ENCODE results near the gene SESN3.

The SESN3 gene

DNA sequence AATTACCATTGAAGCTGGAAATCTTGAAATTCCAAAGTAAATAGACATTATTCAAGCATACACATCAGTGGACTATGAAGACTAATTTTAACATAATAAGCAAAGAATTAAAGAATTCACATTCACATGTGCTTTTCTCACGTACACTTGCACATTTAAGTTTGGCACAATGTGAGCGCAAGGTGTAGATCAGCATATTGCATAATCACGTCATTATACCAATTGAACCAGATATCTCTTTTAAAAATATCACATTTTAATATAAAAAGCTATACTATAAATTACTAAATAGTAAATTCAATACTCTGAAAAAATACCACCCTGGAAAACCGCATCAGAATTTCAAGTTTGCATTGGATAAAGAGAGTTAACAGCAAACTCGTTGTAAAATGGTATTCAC is 60.7 kb downstream of the SESN3 start:
- no peak overlapping the region for H3K14ac ChIP-seq (ENCODE audit: low read length)
- no peaks in the 10 kb centered on the region for H3K79me1 ChIP-seq (ENCODE audit: low read length)
- no peak overlapping the region for H2BK5ac ChIP-seq (ENCODE audit: low read depth, low read length, poor library complexity)

GRCh38 chr11:95166781-95167180 is 64.2 kb downstream of the SESN3 start:
- no peak overlapping the region for H3K23ac ChIP-seq (ENCODE audit: low read length)
- no peak overlapping the region for H2AK5ac ChIP-seq (ENCODE audit: low read length)
- DNase-seq, result no peak
- no peaks in the 10 kb centered on the region for H3K27me3 ChIP-seq (ENCODE audit: insufficient read depth, low read length)
- no peak overlapping the region for H3K4me3 ChIP-seq (ENCODE audit: low read depth, low read length)
- no peak overlapping the region for H2AFZ ChIP-seq (ENCODE audit: insufficient read depth, low read length, poor library complexity)
- no peak overlapping the region for H2BK120ac ChIP-seq (ENCODE audit: insufficient read depth, low read length, poor library complexity)
- H4K8ac ChIP-seq (ENCODE audit: low read depth, low read length), result no peak overlapping the region
- no peaks in the 10 kb centered on the region for H3K4me1 ChIP-seq (ENCODE audit: control insufficient read depth in 1 of 2, insufficient read depth in 2 of 2, low read length in 2 of 2)
- no peak overlapping the region for H3K9ac ChIP-seq (ENCODE audit: low read length)
- no peaks in the 10 kb centered on the region for H3K79me1 ChIP-seq (ENCODE audit: low read length)
- no peak overlapping the region for H3K18ac ChIP-seq (ENCODE audit: low read length)
- H2BK5ac ChIP-seq (ENCODE audit: low read depth, low read length, poor library complexity), result no peak overlapping the region
- no peaks in the 10 kb centered on the region for H3K9me3 ChIP-seq (ENCODE audit: insufficient read depth, low read depth, low read length)
- no peak overlapping the region for H3K4me2 ChIP-seq (ENCODE audit: low read length)
- H3K79me2 ChIP-seq (ENCODE audit: control insufficient read depth, insufficient read depth, low read length, poor library complexity), result no peaks in the 10 kb centered on the region
- H2BK12ac ChIP-seq (ENCODE audit: low read length), result no peak overlapping the region
- peaks cover 2 to 6% of the 10 kb centered on the region in 2 experiments for H3K36me3 ChIP-seq (ENCODE audit: control insufficient read depth in 1 of 2, insufficient read depth in 2 of 2, low read length in 2 of 2)
- no peak overlapping the region for H4K91ac ChIP-seq (ENCODE audit: low read depth, low read length)
- no peak overlapping the region for H3K27ac ChIP-seq (ENCODE audit: low read depth, low read length)
- H3K14ac ChIP-seq (ENCODE audit: low read length), result no peak overlapping the region
- no peak overlapping the region for H3K4ac ChIP-seq (ENCODE audit: low read depth, low read length)
- H4K12ac ChIP-seq (ENCODE audit: low read depth, low read length), result no peak overlapping the region
- WGBS (ENCODE audit: extremely low coverage, insufficient coverage, insufficient read length), result no CpG with 5 or more reads among the region's 2 CpGs

More for the DNA sequence above, 60.7 kb downstream of the SESN3 start:
- H3K18ac ChIP-seq (ENCODE audit: low read length), result no peak overlapping the region
- H3K4me2 ChIP-seq (ENCODE audit: low read length), result no peak overlapping the region
- H3K4me1 ChIP-seq (ENCODE audit: control insufficient read depth in 1 of 2, insufficient read depth in 2 of 2, low read length in 2 of 2), result no peaks in the 10 kb centered on the region
- H4K12ac ChIP-seq (ENCODE audit: low read depth, low read length), result no peak overlapping the region
- no peak overlapping the region for H2AFZ ChIP-seq (ENCODE audit: insufficient read depth, low read length, poor library complexity)
- H2BK12ac ChIP-seq (ENCODE audit: low read length), result no peak overlapping the region
- H3K27ac ChIP-seq (ENCODE audit: low read depth, low read length), result no peak overlapping the region
- no peaks in the 10 kb centered on the region for H3K27me3 ChIP-seq (ENCODE audit: insufficient read depth, low read length)
- no peak overlapping the region for H4K91ac ChIP-seq (ENCODE audit: low read depth, low read length)
- H3K79me2 ChIP-seq (ENCODE audit: control insufficient read depth, insufficient read depth, low read length, poor library complexity), result no peaks in the 10 kb centered on the region
- no peak overlapping the region for H3K23ac ChIP-seq (ENCODE audit: low read length)
- H3K9ac ChIP-seq (ENCODE audit: low read length), result no peak overlapping the region
- H3K9me3 ChIP-seq (ENCODE audit: insufficient read depth, low read depth, low read length), result no peaks in the 10 kb centered on the region
- no peak overlapping the region for H3K4ac ChIP-seq (ENCODE audit: low read depth, low read length)
- peaks cover 9 to 18% of the 10 kb centered on the region in 2 experiments for H3K36me3 ChIP-seq (ENCODE audit: control insufficient read depth in 1 of 2, insufficient read depth in 2 of 2, low read length in 2 of 2)
- no peak overlapping the region for H3K4me3 ChIP-seq (ENCODE audit: low read depth, low read length)
- no peak overlapping the region for H2BK120ac ChIP-seq (ENCODE audit: insufficient read depth, low read length, poor library complexity)
- no peak overlapping the region for H4K8ac ChIP-seq (ENCODE audit: low read depth, low read length)
- DNase-seq, result no peak
- no peak overlapping the region for H2AK5ac ChIP-seq (ENCODE audit: low read length)
- no CpG with 5 or more reads among the region's 5 CpGs for WGBS (ENCODE audit: extremely low coverage, insufficient coverage, insufficient read length)

DNA sequence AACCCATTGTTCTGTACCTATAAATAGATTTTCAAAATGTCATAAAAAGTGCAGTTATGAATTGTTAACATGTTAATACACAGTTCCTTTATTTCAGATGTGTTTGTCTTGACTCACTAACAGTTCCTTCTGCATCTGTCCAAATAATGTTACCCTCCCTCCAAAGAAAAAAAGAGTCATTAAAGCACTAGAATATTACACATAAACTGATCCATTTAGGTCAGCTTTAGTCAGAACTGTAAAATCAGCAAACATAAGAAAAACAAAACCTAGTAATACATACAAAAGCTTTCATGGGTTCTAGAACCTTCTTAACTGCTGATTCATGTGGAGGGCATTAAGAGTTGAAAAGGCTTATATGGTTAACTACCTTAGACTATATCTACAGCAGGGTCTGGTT is 65.4 kb downstream of the SESN3 start:
- no peak overlapping the region for H2AK5ac ChIP-seq (ENCODE audit: low read length)
- no peak for DNase-seq
- peaks cover 2 to 6% of the 10 kb centered on the region in 2 experiments for H3K36me3 ChIP-seq (ENCODE audit: control insufficient read depth in 1 of 2, insufficient read depth in 2 of 2, low read length in 2 of 2)
- no peak overlapping the region for H3K14ac ChIP-seq (ENCODE audit: low read length)
- no peak overlapping the region for H3K27ac ChIP-seq (ENCODE audit: low read depth, low read length)
- H2BK5ac ChIP-seq (ENCODE audit: low read depth, low read length, poor library complexity), result no peak overlapping the region
- H3K79me2 ChIP-seq (ENCODE audit: control insufficient read depth, insufficient read depth, low read length, poor library complexity), result no peaks in the 10 kb centered on the region
- no peak overlapping the region for H3K4me3 ChIP-seq (ENCODE audit: low read depth, low read length)
- no peak overlapping the region for H3K4ac ChIP-seq (ENCODE audit: low read depth, low read length)
- H4K91ac ChIP-seq (ENCODE audit: low read depth, low read length), result no peak overlapping the region
- H3K4me2 ChIP-seq (ENCODE audit: low read length), result no peak overlapping the region
- H3K27me3 ChIP-seq (ENCODE audit: insufficient read depth, low read length), result no peaks in the 10 kb centered on the region
- H3K4me1 ChIP-seq (ENCODE audit: control insufficient read depth in 1 of 2, insufficient read depth in 2 of 2, low read length in 2 of 2), result no peaks in the 10 kb centered on the region
- H3K79me1 ChIP-seq (ENCODE audit: low read length), result no peaks in the 10 kb centered on the region
- no peak overlapping the region for H2AFZ ChIP-seq (ENCODE audit: insufficient read depth, low read length, poor library complexity)
- no peak overlapping the region for H3K18ac ChIP-seq (ENCODE audit: low read length)
- no peaks in the 10 kb centered on the region for H3K9me3 ChIP-seq (ENCODE audit: insufficient read depth, low read depth, low read length)
- H3K23ac ChIP-seq (ENCODE audit: low read length), result no peak overlapping the region
- no peak overlapping the region for H2BK12ac ChIP-seq (ENCODE audit: low read length)
- no peak overlapping the region for H3K9ac ChIP-seq (ENCODE audit: low read length)
- no peak overlapping the region for H4K8ac ChIP-seq (ENCODE audit: low read depth, low read length)
- no peak overlapping the region for H2BK120ac ChIP-seq (ENCODE audit: insufficient read depth, low read length, poor library complexity)
- no peak overlapping the region for H4K12ac ChIP-seq (ENCODE audit: low read depth, low read length)

DNA sequence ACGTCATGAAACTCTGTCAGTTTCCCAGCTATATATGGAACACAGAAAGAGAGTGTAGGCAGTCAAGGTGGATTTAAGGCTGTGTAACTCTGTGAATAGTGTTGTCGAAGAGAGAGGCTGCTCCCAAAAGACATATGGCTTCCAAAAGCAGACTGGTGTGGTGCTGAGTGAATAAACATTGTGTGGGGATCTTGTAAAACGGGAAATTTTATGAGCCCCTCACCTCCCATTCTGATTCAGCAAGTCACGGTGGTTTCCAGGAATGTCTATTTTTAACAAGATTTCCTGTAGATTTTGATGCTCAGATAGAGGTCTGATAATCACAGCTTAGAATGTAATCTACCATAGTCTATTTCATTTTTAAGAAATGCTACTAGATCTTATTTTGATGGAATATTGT is 67.9 kb downstream of the SESN3 start:
- H2BK12ac ChIP-seq (ENCODE audit: low read length), result no peak overlapping the region
- no peak overlapping the region for H3K4me2 ChIP-seq (ENCODE audit: low read length)
- H2BK5ac ChIP-seq (ENCODE audit: low read depth, low read length, poor library complexity), result no peak overlapping the region
- WGBS (ENCODE audit: extremely low coverage, insufficient coverage, insufficient read length), result no CpG with 5 or more reads among the region's 4 CpGs
- H2AK5ac ChIP-seq (ENCODE audit: low read length), result no peak overlapping the region
- H3K4me1 ChIP-seq (ENCODE audit: control insufficient read depth in 1 of 2, insufficient read depth in 2 of 2, low read length in 2 of 2), result no peaks in the 10 kb centered on the region
- H3K4ac ChIP-seq (ENCODE audit: low read depth, low read length), result no peak overlapping the region
- H3K14ac ChIP-seq (ENCODE audit: low read length), result no peak overlapping the region
- H4K8ac ChIP-seq (ENCODE audit: low read depth, low read length), result no peak overlapping the region
- H3K79me2 ChIP-seq (ENCODE audit: control insufficient read depth, insufficient read depth, low read length, poor library complexity), result no peaks in the 10 kb centered on the region
- no peak for DNase-seq
- no peaks in the 10 kb centered on the region for H3K27me3 ChIP-seq (ENCODE audit: insufficient read depth, low read length)
- H3K9me3 ChIP-seq (ENCODE audit: insufficient read depth, low read depth, low read length), result no peaks in the 10 kb centered on the region
- no peaks in the 10 kb centered on the region for H3K36me3 ChIP-seq (ENCODE audit: control insufficient read depth in 1 of 2, insufficient read depth in 2 of 2, low read length in 2 of 2)
- no peak overlapping the region for H3K27ac ChIP-seq (ENCODE audit: low read depth, low read length)
- H3K9ac ChIP-seq (ENCODE audit: low read length), result no peak overlapping the region
- H2BK120ac ChIP-seq (ENCODE audit: insufficient read depth, low read length, poor library complexity), result no peak overlapping the region
- no peak overlapping the region for H3K18ac ChIP-seq (ENCODE audit: low read length)
- H2AFZ ChIP-seq (ENCODE audit: insufficient read depth, low read length, poor library complexity), result no peak overlapping the region
- H4K12ac ChIP-seq (ENCODE audit: low read depth, low read length), result no peak overlapping the region
- H3K79me1 ChIP-seq (ENCODE audit: low read length), result no peaks in the 10 kb centered on the region
- H3K4me3 ChIP-seq (ENCODE audit: low read depth, low read length), result no peak overlapping the region
- H4K91ac ChIP-seq (ENCODE audit: low read depth, low read length), result no peak overlapping the region
- H3K23ac ChIP-seq (ENCODE audit: low read length), result no peak overlapping the region
